Measurements from ENCODE around the gene TNS1.

Gene TNS1

GRCh38 chr2:218015586-218016521 is 13.1 kb upstream of the TNS1 start:
- DNase-seq (ENCODE audit: low spot score) (no peak), FAIRE-seq (no peak)

GRCh38 chr2:218014706-218015585 is 12.2 kb upstream of the TNS1 start:
- DNase-seq (ENCODE audit: low spot score) (no peak), FAIRE-seq (no peak)

GRCh38 chr2:218013289-218013688 is 10.5 kb upstream of the TNS1 start:
- FAIRE-seq (no peak), DNase-seq (ENCODE audit: low spot score) (no peak)

GRCh38 chr2:218012284-218012683 is 9.5 kb upstream of the TNS1 start:
- FAIRE-seq (no peak), DNase-seq (ENCODE audit: low spot score) (no peak)

- DNase-seq (ENCODE audit: low spot score), result no peak
Observed at GRCh38 chr2:218011653-218012040, 8.9 kb upstream of the TNS1 start.

GRCh38 chr2:218010984-218011652 is 8.3 kb upstream of the TNS1 start:
- DNase-seq (ENCODE audit: low spot score) (no peak), FAIRE-seq (peak; percentile 62)

More at GRCh38 chr2:218011653-218012040, 8.9 kb upstream of the TNS1 start:
- FAIRE-seq, result no peak

- DNase-seq (ENCODE audit: low spot score), result peak; percentile 75
- FAIRE-seq, result no peak
Observed at GRCh38 chr2:218010140-218010983, 7.6 kb upstream of the TNS1 start.

GRCh38 chr2:218009765-218010139 is 7.0 kb upstream of the TNS1 start:
- no peak for DNase-seq (ENCODE audit: low spot score)
- no peak for FAIRE-seq

- FAIRE-seq (no peak), DNase-seq (ENCODE audit: low spot score) (no peak)
Observed at GRCh38 chr2:218009231-218009630, 6.4 kb upstream of the TNS1 start.

GRCh38 chr2:218008060-218009040 is 5.6 kb upstream of the TNS1 start:
- DNase-seq (ENCODE audit: low spot score), result no peak

GRCh38 chr2:218006741-218007140 is 3.9 kb upstream of the TNS1 start:
- DNase-seq (ENCODE audit: low spot score) (peak; percentile 73), FAIRE-seq (no peak)

More at GRCh38 chr2:218008060-218009040, 5.6 kb upstream of the TNS1 start:
- FAIRE-seq, result peak; percentile 63

- FAIRE-seq (no peak), DNase-seq (ENCODE audit: low spot score) (no peak)
Observed at GRCh38 chr2:218005486-218005885, 2.7 kb upstream of the TNS1 start.

GRCh38 chr2:218005028-218005427 is 2.2 kb upstream of the TNS1 start:
- DNase-seq (ENCODE audit: low spot score) (no peak), FAIRE-seq (no peak)

- FAIRE-seq, result no peak
- DNase-seq (ENCODE audit: low spot score), result no peak
Observed at GRCh38 chr2:218003981-218004419, 1.2 kb upstream of the TNS1 start.

GRCh38 chr2:218003281-218003944 is 618 bp upstream of the TNS1 start:
- DNase-seq (ENCODE audit: low spot score) (no peak), FAIRE-seq (no peak)

GRCh38 chr2:218002143-218002844 is 501 bp downstream of the TNS1 start:
- FAIRE-seq, result no peak

GRCh38 chr2:218001629-218002028 is 1.2 kb downstream of the TNS1 start:
- DNase-seq (ENCODE audit: low spot score) (no peak), FAIRE-seq (no peak)

More at GRCh38 chr2:218002143-218002844, 501 bp downstream of the TNS1 start:
- no peak for DNase-seq (ENCODE audit: low spot score)

GRCh38 chr2:218000136-218000535 is 2.7 kb downstream of the TNS1 start:
- FAIRE-seq (no peak), DNase-seq (ENCODE audit: low spot score) (no peak)

Measured in urothelium cell line (cell line).